ENCODE measurements around the gene ITPK1. TPM values are rescaled to one million over a fixed set of nuclear protein-coding genes. Genes with fewer than 3 reads are reported as not detected.

The ITPK1 gene
- total and polyA plus RNA-seq, 2 donors (not counting 3 experiments of a cell fraction or from before 2014, with no cell fraction given): 39.6 to 51.8 TPM

- ChIA-PET CTCF (interaction anchor here (1.2 kb wide), 1 partner anchor 19 kb away, joined by 3 read pairs; no protein-coding TSS in a partner anchor), POLR2A (no interaction called here)
- no peak for DNase-seq (ENCODE audit: low read depth, low spot score)
- Histone ChIP-seq H3K27me3 (ENCODE audit: control insufficient read depth in 2 of 2, insufficient read depth in 2 of 2, low read length in 2 of 2) (peaks cover 5 to 6% of the 10 kb centered on the region in 2 experiments), H3K9me1 (replicated peaks; ENCODE audit: control insufficient read depth, extremely low read depth, insufficient read depth, low read length) (no peaks in the 10 kb centered on the region), H3K9ac (replicated peaks; ENCODE audit: extremely low read depth, insufficient read depth, low read length) (no peak overlapping the region), H3K27ac (ENCODE audit: insufficient read depth, low read depth, low read length) (no peak overlapping the region), H4K20me1 (replicated peaks; ENCODE audit: control insufficient read depth, extremely low read depth, insufficient read depth, low read length) (no peaks in the 10 kb centered on the region), H3K79me2 (ENCODE audit: control insufficient read depth, insufficient read depth, low read length) (no peaks in the 10 kb centered on the region), H3K36me3 (ENCODE audit: control insufficient read depth in 2 of 2, extremely low read depth in 1 of 2, insufficient read depth in 2 of 2, low read length in 2 of 2) (no peaks in the 10 kb centered on the region), H3K4me2 (ENCODE audit: insufficient read depth, low read length) (no peak overlapping the region), H2AFZ (ENCODE audit: low read depth, low read length) (no peak overlapping the region), H3K9me3 (replicated peaks; ENCODE audit: control insufficient read depth, insufficient read depth, low read length) (no peaks in the 10 kb centered on the region), H3K4me3 (replicated peaks in 1 of 3; ENCODE audit: insufficient read depth in 1 of 3, low read depth in 1 of 3, low read length in 3 of 3) (no peak overlapping the region), H3K4me1 (ENCODE audit: control insufficient read depth, extremely low read depth, insufficient read depth, low read length) (no peaks in the 10 kb centered on the region)
- dilution Hi-C loops (cut with MboI; ENCODE audit: extremely low pct_ligation_motif_present, low sequenced_read_pairs) (no loop called here), intact Hi-C loops (cut with micrococcal nuclease) (no loop called here)
- BruUV-seq (replicated peaks): no TSS peak
- TF ChIP-seq JUN (IDR thresholded peaks at IDR 0.05; ENCODE audit: borderline replicate concordance, insufficient read depth, insufficient read length, low read depth) (no peak), POLR2A (IDR thresholded peaks at IDR 0.05; ENCODE audit: low read depth, low read length) (no peak), GATA2 (IDR thresholded peaks at IDR 0.05; ENCODE audit: insufficient read depth, insufficient read length, low read depth, low read length) (no peak), EZH2 (IDR thresholded peaks at IDR 0.05; ENCODE audit: borderline replicate concordance, low read depth, low read length, severe bottlenecking) (no peak), FOS (IDR thresholded peaks at IDR 0.05; ENCODE audit: borderline replicate concordance, insufficient read depth, low read length) (no peak), CTCF (IDR thresholded peaks at IDR 0.05; ENCODE audit: extremely low read depth in 1 of 2, insufficient read depth in 1 of 2, low read depth in 1 of 2, low read length in 2 of 2) (no peak), POLR2AphosphoS5 (IDR thresholded peaks at IDR 0.05; ENCODE audit: insufficient read depth, low read depth, low read length) (no peak), MYC (IDR thresholded peaks at IDR 0.05; ENCODE audit: low read depth, low read length) (no peak)
- TF ChIP-seq, protein P1, sequence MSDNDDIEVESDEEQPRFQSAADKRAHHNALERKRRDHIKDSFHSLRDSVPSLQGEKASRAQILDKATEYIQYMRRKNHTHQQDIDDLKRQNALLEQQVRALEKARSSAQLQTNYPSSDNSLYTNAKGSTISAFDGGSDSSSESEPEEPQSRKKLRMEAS (IDR thresholded peaks at IDR 0.05; ENCODE audit: insufficient read depth, insufficient read length): no peak
- FAIRE-seq: no peak
Measured at GRCh38 chr14:92926931-92927330, 188.8 kb downstream of the ITPK1 start.
